HepG2 (cell line): ENCODE measurements around the gene TDRD10. TPM values are rescaled to one million over a fixed set of nuclear protein-coding genes. Genes with fewer than 3 reads are reported as not detected.

Experiments
- E2F2 ChIP-seq: sonication (generic); formaldehyde crosslinking; IDR thresholded peaks from 2 replicates; pipeline ENCODE4 v1.4.0; 2020; ENCODE audit warnings: missing genetic modification reagents, borderline replicate concordance
- FOXK1 ChIP-seq: sonication (generic); formaldehyde crosslinking; IDR thresholded peaks from 2 replicates; pipeline ENCODE4 v1.4.0; 2020; ENCODE audit warnings: low read depth, missing genetic modification reagents, borderline replicate concordance
- HDAC2 ChIP-seq: sonication (generic); formaldehyde crosslinking; IDR thresholded peaks from 2 replicates; pipeline ENCODE4 v1.4.0; 2020; ENCODE audit warnings: missing genetic modification reagents
- JUNB ChIP-seq: sonication (generic); formaldehyde crosslinking; IDR thresholded peaks from 2 replicates; pipeline ENCODE4 v1.8.0; 2022; ENCODE audit warnings: missing genetic modification reagents, mild to moderate bottlenecking, borderline replicate concordance
- TCF7 ChIP-seq: sonication (generic); IDR thresholded peaks from 2 replicates; pipeline ENCODE4 v1.6.1; 2016; ENCODE audit warnings: antibody characterized with exemption, low read depth
- THRA ChIP-seq: sonication (generic); formaldehyde crosslinking; IDR thresholded peaks from 2 replicates; pipeline ENCODE4 v1.4.0; 2020; ENCODE audit warnings: missing genetic modification reagents, borderline replicate concordance
- XRCC5 ChIP-seq: fragments of 200-400 bp; formaldehyde crosslinking; optimal IDR thresholded peaks from 2 replicates; pipeline ENCODE3; 2017; ENCODE audit warnings: mild to moderate bottlenecking, low read length
- ZBTB43 ChIP-seq: sonication (generic); formaldehyde crosslinking; conservative IDR thresholded peaks from 2 replicates; pipeline ENCODE4 v1.4.0; 2020; ENCODE audit warnings: missing genetic modification reagents
- ZIK1 ChIP-seq: sonication (generic); formaldehyde crosslinking; IDR thresholded peaks from 2 replicates; pipeline ENCODE4 v1.5.0; 2020; ENCODE audit warnings: mild to moderate bottlenecking, low read depth, missing genetic modification reagents, borderline replicate concordance
- ZNF343 ChIP-seq: sonication (generic); formaldehyde crosslinking; IDR thresholded peaks from 2 replicates; pipeline ENCODE4 v1.4.0; 2020; ENCODE audit warnings: mild to moderate bottlenecking, missing genetic modification reagents
- ZNF468 ChIP-seq: sonication (generic); formaldehyde crosslinking; IDR thresholded peaks from 2 replicates; pipeline ENCODE4 v1.8.0; 2022; ENCODE audit warnings: mild to moderate bottlenecking, moderate library complexity, missing genetic modification reagents
- ZNF652 ChIP-seq: IDR thresholded peaks from 2 replicates; pipeline ENCODE4 v1.6.1; 2016; ENCODE audit warnings: low read depth, borderline replicate concordance
- polyA plus RNA-seq, 8 experiments: library from polyadenylated mRNA; depleted of rRNA in 3 of 8; stranded (reverse) in 7 of 8; unstranded in 1 of 8; fragments of >200 nt; fragmentation: Illumina TruSeq in 4 of 8; extraction: Trizol in 4 of 8; gene quantifications; 2 replicates each; pipeline versions ENCODE4 v1.2.1 to v1.2.3, GENCODE V29; 2011 to 2016; ENCODE audit warnings: low read depth in 4 of 8, missing spikeins in 1 of 8, mixed read lengths in 1 of 8; ENCODE audit not compliant: insufficient read depth in 1 of 8
- total RNA-seq, 5 experiments: library from RNA; depleted of rRNA; stranded (reverse); fragments of >200 nt; fragmentation: Illumina TruSeq; extraction: Trizol; gene quantifications; 2 replicates each; pipeline ENCODE4 v1.2.3, GENCODE V29; 2016; ENCODE audit warnings: low read depth in 1 of 5
- TF ChIP-seq, protein P1 (sequence below): sonication (generic); formaldehyde crosslinking; IDR thresholded peaks from 2 replicates; pipeline ENCODE4 v1.9.0; 2021; ENCODE audit warnings: mild to moderate bottlenecking, missing genetic modification reagents
- TF ChIP-seq, protein P2 (sequence below): IDR thresholded peaks from 2 replicates; pipeline ENCODE4 v1.6.1; 2016; ENCODE audit warnings: low read depth
- TF ChIP-seq, protein P3 (sequence below): IDR thresholded peaks from 2 replicates; pipeline ENCODE4 v1.6.1; 2016; ENCODE audit warnings: missing compliant biosample characterization, missing genetic modification reagents, borderline replicate concordance

Gene TDRD10
- total and polyA plus RNA-seq, 2 of the 13 experiments (the other 11 are each of a cell fraction or from before 2014, with no cell fraction given) = not detected

DNA sequence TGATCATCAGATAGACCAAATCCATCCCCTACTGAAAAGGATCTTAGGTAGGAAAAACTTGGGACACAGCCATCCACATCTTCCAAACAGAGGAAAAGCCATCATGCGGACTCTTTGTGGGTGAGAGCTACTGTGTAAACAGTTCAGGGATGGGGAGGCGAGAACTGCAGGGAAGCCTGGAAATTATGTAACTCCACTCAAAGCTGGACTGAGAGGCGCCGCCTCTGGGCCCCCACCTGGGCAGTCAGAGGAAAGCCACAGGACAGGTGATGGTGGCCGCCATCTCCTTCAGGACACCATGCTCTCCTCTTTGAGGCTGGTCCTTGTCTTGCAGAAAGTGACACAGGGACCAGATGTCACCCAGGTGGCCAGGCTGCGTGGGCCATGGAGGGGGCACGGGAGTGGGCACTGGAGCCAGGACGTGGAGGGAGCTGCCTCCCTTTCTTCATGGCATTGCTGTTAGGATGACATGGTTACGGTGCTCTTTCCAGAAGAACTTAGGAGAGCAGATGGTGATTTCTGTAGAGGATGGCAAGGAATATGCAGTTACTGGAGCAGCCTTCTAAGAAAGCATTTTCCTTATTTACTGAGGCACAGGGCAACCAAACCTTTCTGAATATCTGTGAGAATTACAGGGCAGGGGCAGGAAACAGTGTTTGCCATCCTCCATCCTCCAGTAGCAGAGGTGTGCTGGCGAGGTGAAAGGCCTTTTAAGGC is 32.0 kb upstream of the TDRD10 start (continued):
- no peak for TF ChIP-seq XRCC5
- TF ChIP-seq, protein P1, sequence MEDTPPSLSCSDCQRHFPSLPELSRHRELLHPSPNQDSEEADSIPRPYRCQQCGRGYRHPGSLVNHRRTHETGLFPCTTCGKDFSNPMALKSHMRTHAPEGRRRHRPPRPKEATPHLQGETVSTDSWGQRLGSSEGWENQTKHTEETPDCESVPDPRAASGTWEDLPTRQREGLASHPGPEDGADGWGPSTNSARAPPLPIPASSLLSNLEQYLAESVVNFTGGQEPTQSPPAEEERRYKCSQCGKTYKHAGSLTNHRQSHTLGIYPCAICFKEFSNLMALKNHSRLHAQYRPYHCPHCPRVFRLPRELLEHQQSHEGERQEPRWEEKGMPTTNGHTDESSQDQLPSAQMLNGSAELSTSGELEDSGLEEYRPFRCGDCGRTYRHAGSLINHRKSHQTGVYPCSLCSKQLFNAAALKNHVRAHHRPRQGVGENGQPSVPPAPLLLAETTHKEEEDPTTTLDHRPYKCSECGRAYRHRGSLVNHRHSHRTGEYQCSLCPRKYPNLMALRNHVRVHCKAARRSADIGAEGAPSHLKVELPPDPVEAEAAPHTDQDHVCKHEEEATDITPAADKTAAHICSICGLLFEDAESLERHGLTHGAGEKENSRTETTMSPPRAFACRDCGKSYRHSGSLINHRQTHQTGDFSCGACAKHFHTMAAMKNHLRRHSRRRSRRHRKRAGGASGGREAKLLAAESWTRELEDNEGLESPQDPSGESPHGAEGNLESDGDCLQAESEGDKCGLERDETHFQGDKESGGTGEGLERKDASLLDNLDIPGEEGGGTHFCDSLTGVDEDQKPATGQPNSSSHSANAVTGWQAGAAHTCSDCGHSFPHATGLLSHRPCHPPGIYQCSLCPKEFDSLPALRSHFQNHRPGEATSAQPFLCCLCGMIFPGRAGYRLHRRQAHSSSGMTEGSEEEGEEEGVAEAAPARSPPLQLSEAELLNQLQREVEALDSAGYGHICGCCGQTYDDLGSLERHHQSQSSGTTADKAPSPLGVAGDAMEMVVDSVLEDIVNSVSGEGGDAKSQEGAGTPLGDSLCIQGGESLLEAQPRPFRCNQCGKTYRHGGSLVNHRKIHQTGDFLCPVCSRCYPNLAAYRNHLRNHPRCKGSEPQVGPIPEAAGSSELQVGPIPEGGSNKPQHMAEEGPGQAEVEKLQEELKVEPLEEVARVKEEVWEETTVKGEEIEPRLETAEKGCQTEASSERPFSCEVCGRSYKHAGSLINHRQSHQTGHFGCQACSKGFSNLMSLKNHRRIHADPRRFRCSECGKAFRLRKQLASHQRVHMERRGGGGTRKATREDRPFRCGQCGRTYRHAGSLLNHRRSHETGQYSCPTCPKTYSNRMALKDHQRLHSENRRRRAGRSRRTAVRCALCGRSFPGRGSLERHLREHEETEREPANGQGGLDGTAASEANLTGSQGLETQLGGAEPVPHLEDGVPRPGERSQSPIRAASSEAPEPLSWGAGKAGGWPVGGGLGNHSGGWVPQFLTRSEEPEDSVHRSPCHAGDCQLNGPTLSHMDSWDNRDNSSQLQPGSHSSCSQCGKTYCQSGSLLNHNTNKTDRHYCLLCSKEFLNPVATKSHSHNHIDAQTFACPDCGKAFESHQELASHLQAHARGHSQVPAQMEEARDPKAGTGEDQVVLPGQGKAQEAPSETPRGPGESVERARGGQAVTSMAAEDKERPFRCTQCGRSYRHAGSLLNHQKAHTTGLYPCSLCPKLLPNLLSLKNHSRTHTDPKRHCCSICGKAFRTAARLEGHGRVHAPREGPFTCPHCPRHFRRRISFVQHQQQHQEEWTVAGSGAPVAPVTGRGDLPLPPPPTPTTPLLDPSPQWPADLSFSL (CRISPR knock-in tag) = 0 out of 2 replicates have a peak, but pooled peaks have one; percentile 21
- TF ChIP-seq JUNB = no peak
- no peak for TF ChIP-seq ZNF343 (CRISPR knock-in tag)
- TF ChIP-seq ZNF468 = no peak
- TF ChIP-seq ZNF652 = no peak
- TF ChIP-seq, protein P2, sequence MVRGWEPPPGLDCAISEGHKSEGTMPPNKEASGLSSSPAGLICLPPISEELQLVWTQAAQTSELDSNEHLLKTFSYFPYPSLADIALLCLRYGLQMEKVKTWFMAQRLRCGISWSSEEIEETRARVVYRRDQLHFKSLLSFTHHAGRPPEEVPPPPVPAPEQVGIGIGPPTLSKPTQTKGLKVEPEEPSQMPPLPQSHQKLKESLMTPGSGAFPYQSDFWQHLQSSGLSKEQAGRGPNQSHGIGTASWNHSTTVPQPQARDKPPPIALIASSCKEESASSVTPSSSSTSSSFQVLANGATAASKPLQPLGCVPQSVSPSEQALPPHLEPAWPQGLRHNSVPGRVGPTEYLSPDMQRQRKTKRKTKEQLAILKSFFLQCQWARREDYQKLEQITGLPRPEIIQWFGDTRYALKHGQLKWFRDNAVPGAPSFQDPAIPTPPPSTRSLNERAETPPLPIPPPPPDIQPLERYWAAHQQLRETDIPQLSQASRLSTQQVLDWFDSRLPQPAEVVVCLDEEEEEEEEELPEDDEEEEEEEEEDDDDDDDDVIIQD (CRISPR knock-in tag) = 0 out of 2 replicates have a peak, but pooled peaks have one; percentile 23
- TF ChIP-seq ZBTB43 = no peak
- TF ChIP-seq TCF7 = no peak
- TF ChIP-seq E2F2 (CRISPR knock-in tag) = no peak
- peak; percentile 43 for TF ChIP-seq HDAC2 (CRISPR knock-in tag)
- no peak for TF ChIP-seq THRA (CRISPR knock-in tag)
- TF ChIP-seq FOXK1 (CRISPR knock-in tag) = peak; percentile 7; the same call in 1 of the 2 replicates
- TF ChIP-seq, protein P3, sequence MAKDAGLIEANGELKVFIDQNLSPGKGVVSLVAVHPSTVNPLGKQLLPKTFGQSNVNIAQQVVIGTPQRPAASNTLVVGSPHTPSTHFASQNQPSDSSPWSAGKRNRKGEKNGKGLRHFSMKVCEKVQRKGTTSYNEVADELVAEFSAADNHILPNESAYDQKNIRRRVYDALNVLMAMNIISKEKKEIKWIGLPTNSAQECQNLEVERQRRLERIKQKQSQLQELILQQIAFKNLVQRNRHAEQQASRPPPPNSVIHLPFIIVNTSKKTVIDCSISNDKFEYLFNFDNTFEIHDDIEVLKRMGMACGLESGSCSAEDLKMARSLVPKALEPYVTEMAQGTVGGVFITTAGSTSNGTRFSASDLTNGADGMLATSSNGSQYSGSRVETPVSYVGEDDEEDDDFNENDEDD (CRISPR knock-in tag) = no peak
- TF ChIP-seq ZIK1 = no peak
